Tongue (tissue), 1 donor: ENCODE measurements around the gene TRMU. TPM values are rescaled to one million over a fixed set of nuclear protein-coding genes. Genes with fewer than 3 reads are reported as not detected.

Experiments
- total RNA-seq: library from RNA; depleted of rRNA; stranded (reverse); fragments of >200 nt; gene quantifications from one replicate; pipeline ENCODE4 v1.2.3, GENCODE V29; 2014

Gene TRMU
- total RNA-seq, 1 donor from 2014 or later = 28.6 TPM

Other genes starting within 250 kb of the TRMU start
- gene PPARA, start 185.2 kb upstream of the TRMU start, total RNA-seq = 43.2 TPM
- 20.9 TPM for gene CDPF1, start 85.4 kb upstream of the TRMU start, total RNA-seq
- gene PKDREJ, start 72.4 kb upstream of the TRMU start, total RNA-seq = 0.10 TPM
- 32.2 TPM for gene TTC38, start 67.7 kb upstream of the TRMU start, total RNA-seq
- gene GTSE1, start 38.8 kb upstream of the TRMU start, total RNA-seq = 5.5 TPM
- 18.1 TPM for gene CELSR1, start 201.9 kb downstream of the TRMU start, total RNA-seq